Esophagus muscularis mucosa (tissue), 4 donors: ENCODE measurements around the gene GLS2. TPM values are rescaled to one million over a fixed set of nuclear protein-coding genes. Genes with fewer than 3 reads are reported as not detected.
"Not testable (repeated sequence)": the region's sequence is repeated elsewhere in the genome, so short reads cannot be mapped to it uniquely, and the experiment has no call there.

Experiments
- DNase-seq: peaks from one replicate; pipeline ENCODE4 v3.0.0-alpha.2; 2017; ENCODE audit errors: extremely low spot score
- H3K27ac ChIP-seq, 4 donors: fragments of 200-600 bp; sonication (generic); replicated peaks in 1 of 4; 1 replicate in 3 of 4; 2 replicates in 1 of 4; pipeline ENCODE4 v1.5.1; 2016 to 2019; ENCODE audit warnings: mild to moderate bottlenecking in 1 of 4
- H3K27me3 ChIP-seq, 4 donors: fragments of 200-600 bp; sonication (generic); one replicate each; pipeline versions ENCODE4 v1.5.1 to v1.6.0; 2016 to 2019
- H3K36me3 ChIP-seq, 4 donors: fragments of 200-600 bp; sonication (generic); one replicate each; pipeline ENCODE4 v1.5.1; 2016 to 2019
- H3K4me1 ChIP-seq, 4 donors: fragments of 200-600 bp; sonication (generic); one replicate each; pipeline ENCODE4 v1.5.1; 2016 to 2019
- H3K4me3 ChIP-seq, 4 donors: fragments of 200-600 bp; sonication (generic); 1 replicate in 2 of 4; 2 replicates in 2 of 4; pipeline ENCODE4 v1.5.1; 2016 to 2019; ENCODE audit warnings: mild to moderate bottlenecking in 4 of 4, moderate library complexity in 1 of 4
- H3K9me3 ChIP-seq, 4 donors: fragments of 200-600 bp; sonication (generic); 1 replicate in 3 of 4; 2 replicates in 1 of 4; pipeline ENCODE4 v1.5.1; 2016 to 2019
- EP300 ChIP-seq: sonication (generic); formaldehyde crosslinking; IDR thresholded peaks from one replicate; pipeline ENCODE4 v1.6.1; 2017; ENCODE audit warnings: antibody characterized with exemption
- POLR2A ChIP-seq: fragments of 450-650 bp; IDR thresholded peaks from one replicate; pipeline ENCODE4 v1.6.1; 2017; ENCODE audit warnings: antibody characterized with exemption, moderate library complexity, mild to moderate bottlenecking, low read depth
- POLR2AphosphoS5 ChIP-seq, 2 donors: sonication (generic); formaldehyde crosslinking; IDR thresholded peaks; one replicate each; pipeline ENCODE4 v1.6.1; 2017; ENCODE audit warnings: antibody characterized with exemption in 2 of 2
- WGBS: methylation state at CpG from one replicate; pipeline ENCODE4 v1.1.5; 2018; 5-methylcytosine and 5-hydroxymethylcytosine counted together
- intact Hi-C: fragments of 100-400 bp; cut with DNase I; formaldehyde crosslinking; loops from one replicate; pipeline ENCODE4 v1.15.1; 2023
- total RNA-seq, 4 donors: library from RNA; depleted of rRNA; stranded (reverse); fragments of >200 nt; gene quantifications; one replicate each; pipeline versions ENCODE4 v1.1.0 to v1.2.1, GENCODE V29; 2016
- TF ChIP-seq, protein P1 (sequence below), 3 experiments: fragments of 200-600 bp in 2 of 3; fragments of 450-650 bp in 1 of 3; sonication (generic) in 2 of 3; IDR thresholded peaks; one replicate each; pipeline ENCODE4 v1.5.1; 2017 to 2019; ENCODE audit warnings: antibody characterized with exemption in 3 of 3, mild to moderate bottlenecking in 2 of 3, moderate library complexity in 1 of 3

The GLS2 gene
- total RNA-seq, 4 donors from 2014 or later: 0.97 to 1.0 (median 0.99) TPM; not detected in 1

DNA sequence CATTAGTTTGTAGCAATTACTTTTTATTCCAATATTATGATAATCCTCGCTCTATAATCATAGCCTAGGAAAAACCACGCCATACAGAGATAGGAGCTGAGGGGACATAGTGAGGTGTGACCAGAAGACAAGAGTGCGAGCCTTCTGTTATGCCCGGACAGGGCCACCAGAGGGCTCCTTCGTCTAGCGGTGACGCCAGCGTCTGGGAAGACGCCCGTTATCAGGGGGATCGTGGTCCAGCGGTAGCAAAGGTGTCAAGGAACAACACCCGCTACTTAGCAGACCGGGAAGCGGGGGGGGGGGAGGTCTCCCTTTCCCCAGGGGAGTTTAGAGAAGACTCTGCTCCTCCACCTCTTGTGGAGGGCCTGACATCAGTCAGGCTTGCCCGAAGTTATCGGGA lies 8.7 kb upstream of the GLS2 start:
- H3K27ac ChIP-seq, H3K27me3 ChIP-seq, H3K4me1 ChIP-seq, intact Hi-C loops, H3K36me3 ChIP-seq, DNase-seq, H3K9me3 ChIP-seq: not testable (repeated sequence)
- 9% methylated on average over 12 of the region's 17 CpGs for WGBS
- TF ChIP-seq, protein P1, sequence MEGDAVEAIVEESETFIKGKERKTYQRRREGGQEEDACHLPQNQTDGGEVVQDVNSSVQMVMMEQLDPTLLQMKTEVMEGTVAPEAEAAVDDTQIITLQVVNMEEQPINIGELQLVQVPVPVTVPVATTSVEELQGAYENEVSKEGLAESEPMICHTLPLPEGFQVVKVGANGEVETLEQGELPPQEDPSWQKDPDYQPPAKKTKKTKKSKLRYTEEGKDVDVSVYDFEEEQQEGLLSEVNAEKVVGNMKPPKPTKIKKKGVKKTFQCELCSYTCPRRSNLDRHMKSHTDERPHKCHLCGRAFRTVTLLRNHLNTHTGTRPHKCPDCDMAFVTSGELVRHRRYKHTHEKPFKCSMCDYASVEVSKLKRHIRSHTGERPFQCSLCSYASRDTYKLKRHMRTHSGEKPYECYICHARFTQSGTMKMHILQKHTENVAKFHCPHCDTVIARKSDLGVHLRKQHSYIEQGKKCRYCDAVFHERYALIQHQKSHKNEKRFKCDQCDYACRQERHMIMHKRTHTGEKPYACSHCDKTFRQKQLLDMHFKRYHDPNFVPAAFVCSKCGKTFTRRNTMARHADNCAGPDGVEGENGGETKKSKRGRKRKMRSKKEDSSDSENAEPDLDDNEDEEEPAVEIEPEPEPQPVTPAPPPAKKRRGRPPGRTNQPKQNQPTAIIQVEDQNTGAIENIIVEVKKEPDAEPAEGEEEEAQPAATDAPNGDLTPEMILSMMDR (IDR thresholded peaks at IDR 0.05): peak in 2 of 3 experiments; percentile 33 to 44
- peak overlapping the region in 2 of 4 donors; percentile 18 to 35 for H3K4me3 ChIP-seq

DNA sequence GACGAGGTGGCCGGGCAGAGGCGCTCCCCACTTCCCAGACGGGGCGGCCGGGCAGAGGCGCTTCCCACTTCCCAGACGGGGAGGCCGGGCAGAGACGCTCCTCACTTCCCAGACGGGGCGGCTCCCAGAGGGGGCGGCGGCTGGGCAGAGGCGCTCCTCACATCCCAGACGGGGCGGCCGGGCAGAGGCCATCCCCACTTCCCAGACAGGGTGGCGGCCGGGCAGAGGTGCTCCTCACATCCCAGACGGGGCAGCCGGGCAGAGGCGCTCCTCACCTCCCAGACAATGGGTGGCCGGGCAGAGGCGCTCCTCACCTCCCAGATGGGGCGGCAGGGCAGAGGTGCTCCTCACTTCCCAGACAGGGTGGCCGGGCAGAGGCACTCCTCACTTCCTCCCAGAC lies 6.5 kb upstream of the GLS2 start:
- intact Hi-C loops, H3K4me1 ChIP-seq, H3K4me3 ChIP-seq, H3K36me3 ChIP-seq, DNase-seq, H3K27me3 ChIP-seq, H3K9me3 ChIP-seq, H3K27ac ChIP-seq: not testable (repeated sequence)
- 82% methylated on average over 13 of the region's 27 CpGs for WGBS

DNA sequence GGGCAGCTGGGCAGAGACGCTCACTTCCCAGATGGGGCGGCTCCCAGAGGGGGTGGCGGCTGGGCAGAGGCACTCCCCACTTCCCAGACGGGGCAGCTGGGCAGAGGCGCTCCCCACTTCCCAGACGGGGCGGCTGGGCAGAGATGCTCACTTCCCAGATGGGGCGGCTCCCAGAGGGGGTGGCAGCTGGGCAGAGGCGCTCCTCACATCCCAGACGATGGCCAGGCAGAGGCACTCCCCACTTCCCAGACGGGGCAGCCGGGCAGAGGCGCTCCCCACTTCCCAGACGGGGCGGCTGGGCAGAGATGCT lies 6.1 kb upstream of the GLS2 start:
- H3K4me3 ChIP-seq, DNase-seq, H3K9me3 ChIP-seq, H3K27ac ChIP-seq, H3K4me1 ChIP-seq, intact Hi-C loops, H3K27me3 ChIP-seq, H3K36me3 ChIP-seq: not testable (repeated sequence)
- WGBS: 100% methylated on average over 8 of the region's 15 CpGs

DNA sequence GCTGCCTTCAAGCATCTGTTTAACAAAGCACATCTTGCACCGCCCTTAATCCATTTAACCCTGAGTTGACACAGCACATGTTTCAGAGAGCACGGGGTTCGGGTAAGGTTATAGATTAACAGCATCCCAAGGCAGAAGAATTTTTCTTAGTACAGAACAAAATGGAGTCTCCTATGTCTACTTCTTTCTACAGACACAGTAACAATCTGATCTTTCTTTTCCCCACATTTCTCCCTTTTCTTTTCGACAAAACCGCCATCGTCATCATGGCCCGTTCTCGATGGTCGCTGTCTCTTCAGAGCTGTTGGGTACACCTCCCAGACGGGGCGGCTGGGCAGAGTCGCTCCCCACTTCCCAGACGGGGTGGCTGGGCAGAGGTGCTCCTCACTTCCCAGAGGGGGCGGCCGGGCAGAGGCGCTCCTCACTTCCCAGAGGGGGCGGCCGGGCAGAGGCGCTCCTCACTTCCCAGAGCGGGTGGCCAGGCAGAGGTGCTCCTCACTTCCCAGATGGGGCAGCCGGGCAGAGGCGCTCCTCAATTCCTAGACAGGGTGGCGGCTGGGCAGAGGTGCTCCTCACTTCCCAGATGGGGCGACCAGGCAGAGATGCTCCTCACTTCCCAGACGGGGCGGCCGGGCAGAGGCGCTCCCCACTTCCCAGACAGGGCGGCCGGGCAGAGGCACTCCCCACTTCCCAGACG lies 5.6 kb upstream of the GLS2 start:
- H3K36me3 ChIP-seq, H3K4me1 ChIP-seq, intact Hi-C loops, H3K4me3 ChIP-seq, H3K27ac ChIP-seq, H3K9me3 ChIP-seq, H3K27me3 ChIP-seq, DNase-seq: not testable (repeated sequence)
- 88% methylated on average over 21 of the region's 31 CpGs for WGBS

DNA sequence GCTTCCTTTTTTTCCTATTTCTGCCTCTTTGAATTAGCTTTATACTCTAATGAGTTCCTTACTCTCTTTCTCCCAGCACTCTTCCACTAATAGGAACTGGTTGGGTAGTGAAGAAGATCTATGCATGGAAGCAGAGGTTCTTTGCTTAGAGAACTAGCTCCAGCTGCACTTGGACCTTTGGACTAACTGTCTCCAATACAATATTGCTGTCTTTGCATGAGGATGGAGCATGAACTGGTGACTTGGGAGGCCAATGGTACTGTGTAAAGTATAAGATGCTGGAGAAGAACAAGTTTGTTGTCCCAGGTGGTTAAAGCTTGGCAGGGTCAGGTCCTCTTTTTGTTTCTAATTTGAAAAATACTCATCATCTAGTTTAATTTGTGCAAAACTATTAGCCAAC lies 2.4 kb upstream of the GLS2 start:
- Histone ChIP-seq H3K27ac (no peak overlapping the region), H3K4me3 (no peak overlapping the region), H3K4me1 (peaks cover 7 to 20% (median 18%) of the 10 kb centered on the region in 4 donors), H3K9me3 (peaks cover 0 to 3% (median 0%) of the 10 kb centered on the region in 4 donors), H3K36me3 (no peaks in the 10 kb centered on the region), H3K27me3 (no peaks in the 10 kb centered on the region)
- intact Hi-C loops: no loop called here
- TF ChIP-seq POLR2A (no peak), POLR2AphosphoS5 (IDR thresholded peaks at IDR 0.05) (no peak), EP300 (no peak)
- TF ChIP-seq, protein P1 (IDR thresholded peaks at IDR 0.05): no peak
- no peak for DNase-seq

DNA sequence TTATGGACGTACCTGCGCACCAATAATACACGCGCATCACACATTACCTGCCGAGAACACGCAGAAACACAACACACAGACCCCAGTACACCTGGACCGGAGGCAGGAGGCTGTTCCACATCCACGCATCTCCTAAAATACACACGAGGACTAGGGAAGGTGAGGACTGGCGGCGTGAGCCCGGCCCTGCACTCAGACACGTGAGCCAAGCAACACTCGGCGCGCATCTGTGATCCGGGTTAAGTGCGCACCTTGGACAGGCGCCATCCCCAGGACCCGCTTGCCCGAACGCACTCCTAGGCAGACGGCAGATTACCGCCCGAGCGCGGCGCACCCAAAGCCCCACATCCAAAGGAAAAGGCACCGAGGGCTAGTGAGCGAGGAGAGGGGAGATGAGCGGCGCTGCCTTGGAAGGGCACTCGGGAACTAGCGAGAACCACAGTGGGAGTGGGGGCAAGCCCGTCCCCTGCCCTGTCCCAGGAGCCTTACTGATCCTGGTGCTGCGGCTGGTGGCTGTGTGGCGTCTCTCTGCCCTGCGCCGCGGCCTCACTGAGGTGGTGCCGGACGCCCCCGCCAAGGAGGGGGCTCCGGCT lies 417 bp downstream of the GLS2 start:
- Histone ChIP-seq H3K4me1 (peaks cover 7 to 20% (median 18%) of the 10 kb centered on the region in 4 donors), H3K36me3 (no peaks in the 10 kb centered on the region), H3K27me3 (no peaks in the 10 kb centered on the region), H3K9me3 (peaks cover 0 to 3% (median 0%) of the 10 kb centered on the region in 4 donors), H3K4me3 (peak overlapping the region; percentile 66 to 69 (median 68)), H3K27ac (peak overlapping the region in 3 of 4 donors; percentile 14 to 39 (median 36))
- TF ChIP-seq, protein P1 (IDR thresholded peaks at IDR 0.05): no peak
- TF ChIP-seq POLR2AphosphoS5 (IDR thresholded peaks at IDR 0.05) (no peak), POLR2A (no peak), EP300 (no peak)
- intact Hi-C loops: no loop called here
- 12% methylated on average over 30 of the region's 44 CpGs for WGBS
- DNase-seq: no peak
